ENCODE measurements around the gene SPATA12. TPM values are rescaled to one million over a fixed set of nuclear protein-coding genes. Genes with fewer than 3 reads are reported as not detected.

Gene SPATA12
- total and polyA plus RNA-seq, 3 donors from 2014 or later = 4.3 to 32.0 (median 10.2) TPM

GRCh38 chr3:57057351-57057750, 3.1 kb upstream of the SPATA12 start:
- peaks cover 7% of the 10 kb centered on the region for H3K4me1 ChIP-seq
- H3K4me3 ChIP-seq = no peak overlapping the region
- no peaks in the 10 kb centered on the region for H3K9me3 ChIP-seq
- intact Hi-C loops (cut with DNase I; ENCODE audit: low total_unique reads) = no loop called here
- H3K27me3 ChIP-seq = no peaks in the 10 kb centered on the region
- no peak for TF ChIP-seq CTCF (IDR thresholded peaks at IDR 0.05)
- TF ChIP-seq POLR2A (IDR thresholded peaks at IDR 0.05) = no peak
- DNase-seq = no peak
- H3K27ac ChIP-seq = peak overlapping the region in 1 of 2 donors; percentile 41
- WGBS, 2 donors = 72 to 86% methylated on average over 6 of the region's 6 CpGs
- no peaks in the 10 kb centered on the region for H3K36me3 ChIP-seq (ENCODE audit: low read depth, missing control alignments)

GRCh38 chr3:57059411-57059810, 1.1 kb upstream of the SPATA12 start:
- Histone ChIP-seq H3K4me1 (peaks cover 27% of the 10 kb centered on the region), H3K27ac (peak overlapping the region in 1 of 2 donors; percentile 56), H3K4me3 (no peak overlapping the region), H3K9me3 (no peaks in the 10 kb centered on the region), H3K36me3 (ENCODE audit: low read depth, missing control alignments) (no peaks in the 10 kb centered on the region), H3K27me3 (no peaks in the 10 kb centered on the region)
- WGBS, 2 donors = 73 to 79% methylated on average over 3 of the region's 3 CpGs
- intact Hi-C loops (cut with DNase I; ENCODE audit: low total_unique reads) = no loop called here
- TF ChIP-seq CTCF (IDR thresholded peaks at IDR 0.05) = no peak
- DNase-seq = no peak

GRCh38 chr3:57061556-57061955, 1.1 kb downstream of the SPATA12 start:
- 88 to 89% methylated on average over 3 of the region's 3 CpGs for WGBS, 2 donors
- Histone ChIP-seq H3K27me3 (no peaks in the 10 kb centered on the region), H3K36me3 (ENCODE audit: low read depth, missing control alignments) (no peaks in the 10 kb centered on the region), H3K4me1 (peaks cover 29% of the 10 kb centered on the region), H3K9me3 (no peaks in the 10 kb centered on the region), H3K27ac (peak overlapping the region in 1 of 2 donors; percentile 65), H3K4me3 (no peak overlapping the region)
- intact Hi-C loops (cut with DNase I; ENCODE audit: low total_unique reads) = no loop called here
- no peak for DNase-seq
- TF ChIP-seq CTCF (IDR thresholded peaks at IDR 0.05) (no peak), POLR2A (IDR thresholded peaks at IDR 0.05) (no peak)

GRCh38 chr3:57062101-57062631, 1.7 kb downstream of the SPATA12 start:
- Histone ChIP-seq H3K27me3 (no peaks in the 10 kb centered on the region), H3K9me3 (no peaks in the 10 kb centered on the region), H3K36me3 (ENCODE audit: low read depth, missing control alignments) (no peaks in the 10 kb centered on the region), H3K4me3 (no peak overlapping the region), H3K4me1 (peaks cover 29% of the 10 kb centered on the region), H3K27ac (peak overlapping the region; percentile 27 to 65)
- peak; percentile 53 for DNase-seq
- 20% methylated on average over 9 of the region's 9 CpGs; no CpG with 5 or more reads in 1 of the 2 donors for WGBS, 2 donors
- TF ChIP-seq CTCF (IDR thresholded peaks at IDR 0.05) (no peak), POLR2A (IDR thresholded peaks at IDR 0.05) (no peak)
- intact Hi-C loops (cut with DNase I; ENCODE audit: low total_unique reads) = no loop called here

GRCh38 chr3:57063032-57063431, 2.6 kb downstream of the SPATA12 start:
- H3K4me3 ChIP-seq = no peak overlapping the region
- intact Hi-C loops (cut with DNase I; ENCODE audit: low total_unique reads) = no loop called here
- H3K27me3 ChIP-seq = no peaks in the 10 kb centered on the region
- 79 to 84% methylated on average over 5 of the region's 5 CpGs for WGBS, 2 donors
- H3K27ac ChIP-seq = peak overlapping the region; percentile 58 to 65
- H3K36me3 ChIP-seq (ENCODE audit: low read depth, missing control alignments) = no peaks in the 10 kb centered on the region
- peaks cover 29% of the 10 kb centered on the region for H3K4me1 ChIP-seq
- no peaks in the 10 kb centered on the region for H3K9me3 ChIP-seq
- TF ChIP-seq POLR2A (IDR thresholded peaks at IDR 0.05) (no peak), CTCF (IDR thresholded peaks at IDR 0.05) (no peak)
- no peak for DNase-seq

All from testis (tissue), 3 donors.